SK-N-SH treated with all-trans-retinoic acid at 6 μM for 48 hours (cell line): ENCODE results near the gene CISTR.

ENCODE experiments used
- ESRRG ChIP-seq: fragments of 250-450 bp; sonication (Bioruptor Pico); IDR thresholded peaks from 2 replicates; pipeline ENCODE4 v1.6.1; 2021; ENCODE audit warnings: mild to moderate bottlenecking
- ISL1 ChIP-seq: fragments of 250-450 bp; sonication (Bioruptor Pico); IDR thresholded peaks from 2 replicates; pipeline ENCODE4 v2.1.2; 2022; ENCODE audit warnings: mild to moderate bottlenecking, moderate library complexity
- ZFP3 ChIP-seq: fragments of 250-450 bp; sonication (Bioruptor Pico); IDR thresholded peaks from 2 replicates; pipeline ENCODE4 v1.5.0; 2020; ENCODE audit warnings: mild to moderate bottlenecking, moderate library complexity

DNA sequence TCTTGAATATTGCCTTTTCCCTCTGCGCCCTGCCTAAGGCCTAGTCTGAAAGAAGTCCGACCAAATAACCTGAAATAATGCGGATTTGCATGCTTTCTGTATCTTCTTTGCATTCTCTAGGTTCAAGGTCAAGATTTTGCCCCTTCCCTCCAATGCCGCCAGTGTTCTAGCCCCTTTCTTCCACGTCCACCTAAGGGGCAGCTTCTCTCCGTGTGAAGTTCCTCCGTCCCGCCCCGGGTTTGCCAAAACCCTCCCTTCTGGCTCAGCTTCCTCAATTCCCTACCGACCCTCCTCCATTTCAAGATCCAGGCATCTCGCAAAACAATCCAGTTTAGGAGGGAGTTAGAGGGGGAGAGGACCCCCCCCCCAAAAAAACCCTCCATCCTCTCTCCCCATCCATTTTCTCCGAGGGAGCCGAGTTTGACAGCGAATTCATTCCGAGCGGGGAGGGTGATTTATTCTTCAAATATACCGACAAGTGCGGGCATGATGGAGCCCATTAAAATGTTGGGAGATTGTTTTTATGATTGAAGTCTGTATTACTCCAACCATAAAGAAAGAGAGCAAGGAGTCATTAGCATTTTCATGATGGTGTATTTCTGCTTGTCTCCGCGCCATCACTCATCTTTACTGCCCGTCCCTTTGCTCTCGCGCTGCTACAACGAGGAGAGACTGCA lies 55.0 kb downstream of the CISTR start:
- no peak for TF ChIP-seq ESRRG (CRISPR knock-in tag)
- no peak for TF ChIP-seq ZFP3 (CRISPR knock-in tag)
- no peak for TF ChIP-seq ISL1 (CRISPR knock-in tag)
